NCI-H446 treated with DMSO at 0.1 percent for 48 hours (cell line): ENCODE data around the gene HMCN2.

Experiments
- DNase-seq: peaks from one replicate; lab custom pipeline; 2025; lab: John Stamatoyannopoulos, UW

HMCN2 gene

GRCh38 chr9:130290291-130291181, 25.0 kb downstream of the HMCN2 start:
- no peak for DNase-seq

GRCh38 chr9:130291474-130291873, 25.9 kb downstream of the HMCN2 start:
- DNase-seq = no peak

- DNase-seq = no peak
Measured at GRCh38 chr9:130292106-130292505, 26.5 kb downstream of the HMCN2 start.

- DNase-seq = no peak
Measured at GRCh38 chr9:130294664-130295063, 29.1 kb downstream of the HMCN2 start.

GRCh38 chr9:130295431-130295830, 29.9 kb downstream of the HMCN2 start:
- DNase-seq = no peak

GRCh38 chr9:130295945-130296782, 30.6 kb downstream of the HMCN2 start:
- DNase-seq = no peak

- no peak for DNase-seq
Measured at GRCh38 chr9:130296783-130297055, 31.2 kb downstream of the HMCN2 start.

- DNase-seq = no peak
Measured at GRCh38 chr9:130297371-130297770, 31.8 kb downstream of the HMCN2 start.

GRCh38 chr9:130298662-130299279, 33.2 kb downstream of the HMCN2 start:
- no peak for DNase-seq

- DNase-seq = no peak
Measured at GRCh38 chr9:130299785-130300615, 34.4 kb downstream of the HMCN2 start.

- no peak for DNase-seq
Measured at GRCh38 chr9:130300739-130301138, 35.2 kb downstream of the HMCN2 start.

GRCh38 chr9:130301483-130302286, 36.1 kb downstream of the HMCN2 start:
- DNase-seq = no peak

- no peak for DNase-seq
Measured at GRCh38 chr9:130302785-130303612, 37.4 kb downstream of the HMCN2 start.

GRCh38 chr9:130303613-130304055, 38.1 kb downstream of the HMCN2 start:
- DNase-seq = no peak

- DNase-seq = no peak
Measured at GRCh38 chr9:130304116-130304515, 38.6 kb downstream of the HMCN2 start.

GRCh38 chr9:130304643-130305042, 39.1 kb downstream of the HMCN2 start:
- no peak for DNase-seq

- DNase-seq = peak; percentile 25
Measured at GRCh38 chr9:130305381-130305780, 39.8 kb downstream of the HMCN2 start.

GRCh38 chr9:130306823-130307666, 41.5 kb downstream of the HMCN2 start:
- DNase-seq = no peak

- DNase-seq = no peak
Measured at GRCh38 chr9:130307667-130307943, 42.0 kb downstream of the HMCN2 start.
